ENCODE results near the gene RAC3. TPM values are rescaled to one million over a fixed set of nuclear protein-coding genes. Genes with fewer than 3 reads are reported as not detected.

RAC3 gene
- total and polyA plus RNA-seq, 2 of the 8 experiments (the other 6 are each of a cell fraction or from before 2014, with no cell fraction given), result 177 to 299 TPM

DNA sequence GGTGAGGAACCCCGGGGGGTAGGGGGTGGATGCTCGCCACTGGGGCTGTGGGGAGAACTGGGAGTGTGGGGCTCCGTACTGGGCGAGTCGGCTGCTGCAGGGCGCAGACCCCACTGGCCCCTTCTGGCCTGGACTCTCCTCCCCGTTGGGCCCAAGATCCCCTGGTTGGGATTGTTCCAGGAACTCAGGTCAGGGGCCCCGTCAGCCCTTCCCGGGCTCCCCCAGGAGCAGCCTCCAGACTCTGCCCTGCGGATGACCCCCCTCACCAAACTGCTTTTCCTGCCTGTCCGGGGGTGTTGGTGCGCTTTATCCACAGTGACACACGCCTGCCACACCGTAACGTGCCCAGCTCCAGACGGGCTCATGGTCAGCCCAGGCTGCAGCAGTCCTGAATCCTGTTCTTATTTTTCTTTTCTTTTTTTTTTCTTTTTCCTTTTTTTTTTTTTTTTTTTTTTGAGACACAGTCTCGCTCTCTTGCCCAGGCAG, 29.9 kb upstream of the RAC3 start:
- Histone ChIP-seq H2BK20ac (ENCODE audit: low read length) (no peak overlapping the region), H2AK5ac (ENCODE audit: low read depth, low read length) (no peak overlapping the region), H3K23me2 (ENCODE audit: low read depth, low read length) (0 out of 2 replicates have a peak, but pooled peaks cover 1% of the 10 kb centered on the region), H3K14ac (ENCODE audit: insufficient read length) (no peak overlapping the region), H4K5ac (ENCODE audit: insufficient read length, low read depth, low read length) (no peak overlapping the region), H3K18ac (ENCODE audit: extremely low read depth, low read length) (no peak overlapping the region), H4K91ac (replicated peaks; ENCODE audit: insufficient read length, low read length) (no peak overlapping the region), H3K27ac (ENCODE audit: low read depth, low read length) (no peak overlapping the region), H2BK15ac (ENCODE audit: low read length) (no peak overlapping the region), H2BK120ac (replicated peaks; ENCODE audit: low read depth, low read length) (no peak overlapping the region), H3K56ac (replicated peaks; ENCODE audit: insufficient read length, low read depth, low read length) (no peak overlapping the region), H4K20me1 (replicated peaks in 1 of 2; ENCODE audit: control insufficient read depth in 1 of 2, insufficient read depth in 2 of 2, low read length in 2 of 2) (peaks cover 0 to 8% of the 10 kb centered on the region in 2 experiments), H3K9me3 (ENCODE audit: insufficient read depth in 2 of 2, low read depth in 1 of 2, low read length in 1 of 2) (no peaks in the 10 kb centered on the region), H3K36me3 (ENCODE audit: control insufficient read depth in 2 of 4, insufficient read depth in 4 of 4, low read length in 3 of 4) (no peaks in the 10 kb centered on the region), H3K4me1 (replicated peaks in 1 of 4; ENCODE audit: control insufficient read depth in 3 of 4, insufficient read depth in 4 of 4, low read length in 3 of 4) (no peaks in the 10 kb centered on the region; a peak in 1 of 7 replicates), H3K79me2 (ENCODE audit: control insufficient read depth in 1 of 2, insufficient read depth in 2 of 2, low read length in 2 of 2) (no peaks in the 10 kb centered on the region), H2AFZ (ENCODE audit: low read length) (no peak overlapping the region), H3K4me3 (ENCODE audit: extremely low read depth in 1 of 4, insufficient read depth in 2 of 4, low read depth in 3 of 4, low read length in 4 of 4) (no peak overlapping the region), H3K9ac (replicated peaks in 1 of 4; ENCODE audit: extremely low read depth in 1 of 4, low read depth in 3 of 4, low read length in 3 of 4) (no peak overlapping the region), H3K27me3 (replicated peaks in 1 of 4; ENCODE audit: control insufficient read depth in 3 of 4, extremely low read depth in 1 of 4, insufficient read depth in 3 of 4, low read length in 3 of 4) (no peaks in the 10 kb centered on the region), H4K8ac (ENCODE audit: extremely low read depth, insufficient read depth, low read length) (no peak overlapping the region), H3K79me1 (ENCODE audit: low read depth, low read length) (peaks cover 3% of the 10 kb centered on the region), H3K4ac (replicated peaks; ENCODE audit: insufficient read length, low read depth, low read length) (no peak overlapping the region), H2BK5ac (ENCODE audit: low read depth, low read length) (no peak overlapping the region), H2BK12ac (ENCODE audit: low read depth, low read length) (no peak overlapping the region), H3K4me2 (ENCODE audit: insufficient read depth in 1 of 2, low read depth in 2 of 2, low read length in 2 of 2) (no peak overlapping the region), H3K23ac (ENCODE audit: insufficient read length) (no peak overlapping the region)
- ChIA-PET CTCF (ENCODE audit: partially characterized antibody) (interaction anchor here (1.1 to 4.0 kb wide), 3 partner anchors 9 to 167 kb away, joined by 3 to 29 read pairs (median 4); partner anchors contain the start of gene PPP1R27), POLR2A (ENCODE audit: partially characterized antibody) (interaction anchor here (1.2 to 1.9 kb wide), 3 partner anchors 8 to 17 kb away, joined by 3 to 9 read pairs (median 5); no protein-coding TSS in a partner anchor)
- DNase-seq (ENCODE audit: low read depth in 1 of 2, low spot score in 2 of 2), result no peak
- no peak for FAIRE-seq
- no peak for TF ChIP-seq BCL11A (IDR thresholded peaks at IDR 0.05; ENCODE audit: low read depth in 2 of 2, low read length in 2 of 2)
- TF ChIP-seq CBX8 (IDR thresholded peaks at IDR 0.05; ENCODE audit: borderline replicate concordance, low read depth, low read length), result no peak
- no peak for TF ChIP-seq ZNF274 (IDR thresholded peaks at IDR 0.05; ENCODE audit: borderline replicate concordance, extremely low read depth, low read length)
- TF ChIP-seq SP2 (IDR thresholded peaks at IDR 0.05; ENCODE audit: low read length), result no peak
- TF ChIP-seq, protein P1, sequence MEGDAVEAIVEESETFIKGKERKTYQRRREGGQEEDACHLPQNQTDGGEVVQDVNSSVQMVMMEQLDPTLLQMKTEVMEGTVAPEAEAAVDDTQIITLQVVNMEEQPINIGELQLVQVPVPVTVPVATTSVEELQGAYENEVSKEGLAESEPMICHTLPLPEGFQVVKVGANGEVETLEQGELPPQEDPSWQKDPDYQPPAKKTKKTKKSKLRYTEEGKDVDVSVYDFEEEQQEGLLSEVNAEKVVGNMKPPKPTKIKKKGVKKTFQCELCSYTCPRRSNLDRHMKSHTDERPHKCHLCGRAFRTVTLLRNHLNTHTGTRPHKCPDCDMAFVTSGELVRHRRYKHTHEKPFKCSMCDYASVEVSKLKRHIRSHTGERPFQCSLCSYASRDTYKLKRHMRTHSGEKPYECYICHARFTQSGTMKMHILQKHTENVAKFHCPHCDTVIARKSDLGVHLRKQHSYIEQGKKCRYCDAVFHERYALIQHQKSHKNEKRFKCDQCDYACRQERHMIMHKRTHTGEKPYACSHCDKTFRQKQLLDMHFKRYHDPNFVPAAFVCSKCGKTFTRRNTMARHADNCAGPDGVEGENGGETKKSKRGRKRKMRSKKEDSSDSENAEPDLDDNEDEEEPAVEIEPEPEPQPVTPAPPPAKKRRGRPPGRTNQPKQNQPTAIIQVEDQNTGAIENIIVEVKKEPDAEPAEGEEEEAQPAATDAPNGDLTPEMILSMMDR (IDR thresholded peaks at IDR 0.05; ENCODE audit: control extremely low read depth in 1 of 3, insufficient read depth in 1 of 3, low read depth in 1 of 3, low read length in 3 of 3), result no peak
- TF ChIP-seq HDAC6 (IDR thresholded peaks at IDR 0.05; ENCODE audit: low read depth, low read length), result no peak
- 94% methylated on average over 13 of the region's 17 CpGs; no CpG with 5 or more reads in 1 of the 2 experiments for WGBS, 2 experiments (ENCODE audit: extremely low coverage in 1 of 2, insufficient coverage in 1 of 2, insufficient read length in 1 of 2, insufficient replicate concordance in 2 of 2, low coverage in 1 of 2, low lambda C conversion rate in 2 of 2, missing lambda C conversion rate in 1 of 2)

Data from H1 (cell line).